Coronary artery (tissue), 2 donors: Measurements from ENCODE around the gene R3HDML.
"Not testable (repeated sequence)": the region's sequence is repeated elsewhere in the genome, so short reads cannot be mapped to it uniquely, and the experiment has no call there.

Experiments
- DNase-seq: peaks from one replicate; pipeline ENCODE4 v3.0.0-alpha.2; 2017; ENCODE audit warnings: low spot score
- H3K27ac ChIP-seq, 2 donors: fragments of 200-600 bp; sonication (generic); one replicate each; pipeline ENCODE4 v1.5.1; 2016 to 2019
- H3K4me3 ChIP-seq: fragments of 200-600 bp; sonication (generic); 2 replicates; pipeline ENCODE4 v1.5.1; 2016; ENCODE audit warnings: mild to moderate bottlenecking, moderate library complexity
- CTCF ChIP-seq: fragments of 200-600 bp; sonication (generic); IDR thresholded peaks from one replicate; pipeline ENCODE4 v1.5.1; 2019; ENCODE audit warnings: antibody characterized with exemption

The R3HDML gene

GRCh38 chr20:44336725-44337380, at the start of gene R3HDML:
Gene R3HDML (plus strand): TSS chr20:44337043. CDS start chr20:44337158, 115 bp downstream.
- Histone ChIP-seq H3K4me3 (no peak within 1 kb of the TSS), H3K27ac (no peak within 1 kb of the TSS)
- no peak for TF ChIP-seq CTCF
- no peak for DNase-seq

GRCh38 chr20:44287272-44288097, 49.4 kb upstream of the R3HDML start:
- TF ChIP-seq CTCF, result no peak
- H3K4me3 ChIP-seq, result no peak overlapping the region
- no peak for DNase-seq
- H3K27ac ChIP-seq, result no peak overlapping the region

GRCh38 chr20:44288252-44288651, 48.6 kb upstream of the R3HDML start:
- TF ChIP-seq CTCF, result no peak
- DNase-seq, result no peak
- no peak overlapping the region for H3K4me3 ChIP-seq
- H3K27ac ChIP-seq, result no peak overlapping the region

GRCh38 chr20:44291754-44292153, 45.1 kb upstream of the R3HDML start:
- no peak for DNase-seq
- no peak for TF ChIP-seq CTCF
- H3K27ac ChIP-seq, result no peak overlapping the region
- no peak overlapping the region for H3K4me3 ChIP-seq

- no peak overlapping the region for H3K4me3 ChIP-seq
- no peak for DNase-seq
- H3K27ac ChIP-seq, result no peak overlapping the region
- TF ChIP-seq CTCF, result no peak
Measured at GRCh38 chr20:44296011-44296410, 40.8 kb upstream of the R3HDML start.

GRCh38 chr20:44297721-44298120, 39.1 kb upstream of the R3HDML start:
- no peak for TF ChIP-seq CTCF
- no peak overlapping the region for H3K4me3 ChIP-seq
- no peak overlapping the region for H3K27ac ChIP-seq
- DNase-seq, result no peak

GRCh38 chr20:44299011-44299535, 37.8 kb upstream of the R3HDML start:
- not testable (repeated sequence) for H3K27ac ChIP-seq, H3K4me3 ChIP-seq, DNase-seq
